ENCODE data around the gene IQSEC2.

Gene IQSEC2

GRCh38 chrX:53246231-53246630 is 35.2 kb downstream of the IQSEC2 start:
- DNase-seq = no peak

GRCh38 chrX:53244610-53245009 is 36.8 kb downstream of the IQSEC2 start:
- DNase-seq = no peak

- no peak for DNase-seq
Measured at GRCh38 chrX:53242310-53242709, 39.1 kb downstream of the IQSEC2 start.

GRCh38 chrX:53241558-53241957 is 39.8 kb downstream of the IQSEC2 start:
- no peak for DNase-seq

- DNase-seq = no peak
Measured at GRCh38 chrX:53239474-53239873, 41.9 kb downstream of the IQSEC2 start.

GRCh38 chrX:53237056-53237455 is 44.3 kb downstream of the IQSEC2 start:
- no peak for DNase-seq

GRCh38 chrX:53236025-53236679 is 45.2 kb downstream of the IQSEC2 start:
- no peak for DNase-seq

- DNase-seq = no peak
Measured at GRCh38 chrX:53235566-53235965, 45.8 kb downstream of the IQSEC2 start.

GRCh38 chrX:53234484-53234883 is 46.9 kb downstream of the IQSEC2 start:
- DNase-seq = no peak

GRCh38 chrX:53233536-53233935 is 47.8 kb downstream of the IQSEC2 start:
- DNase-seq = no peak

GRCh38 chrX:53230116-53230515 is 51.3 kb downstream of the IQSEC2 start:
- no peak for DNase-seq

GRCh38 chrX:53227224-53227765 is 54.1 kb downstream of the IQSEC2 start:
- DNase-seq = no peak

GRCh38 chrX:53224860-53225797 is 56.3 kb downstream of the IQSEC2 start, which contains the start of gene KDM5C:
Gene KDM5C (minus strand): TSS chrX:53225207. CDS start chrX:53224889, 318 bp downstream.
- DNase-seq = peak; percentile 98

GRCh38 chrX:53223955-53224859 is 57.2 kb downstream of the IQSEC2 start:
- no peak for DNase-seq

- DNase-seq = no peak
Measured at GRCh38 chrX:53223068-53223693, 58.2 kb downstream of the IQSEC2 start.
